DMS 273 treated with DMSO at 0.1 percent for 48 hours (cell line): ENCODE measurements around the gene YTHDF2.
"Not testable (repeated sequence)": the region's sequence is repeated elsewhere in the genome, so short reads cannot be mapped to it uniquely, and the experiment has no call there.

Source experiments
- DNase-seq: peaks from one replicate; lab custom pipeline; 2025; lab: John Stamatoyannopoulos, UW

Gene YTHDF2

DNA sequence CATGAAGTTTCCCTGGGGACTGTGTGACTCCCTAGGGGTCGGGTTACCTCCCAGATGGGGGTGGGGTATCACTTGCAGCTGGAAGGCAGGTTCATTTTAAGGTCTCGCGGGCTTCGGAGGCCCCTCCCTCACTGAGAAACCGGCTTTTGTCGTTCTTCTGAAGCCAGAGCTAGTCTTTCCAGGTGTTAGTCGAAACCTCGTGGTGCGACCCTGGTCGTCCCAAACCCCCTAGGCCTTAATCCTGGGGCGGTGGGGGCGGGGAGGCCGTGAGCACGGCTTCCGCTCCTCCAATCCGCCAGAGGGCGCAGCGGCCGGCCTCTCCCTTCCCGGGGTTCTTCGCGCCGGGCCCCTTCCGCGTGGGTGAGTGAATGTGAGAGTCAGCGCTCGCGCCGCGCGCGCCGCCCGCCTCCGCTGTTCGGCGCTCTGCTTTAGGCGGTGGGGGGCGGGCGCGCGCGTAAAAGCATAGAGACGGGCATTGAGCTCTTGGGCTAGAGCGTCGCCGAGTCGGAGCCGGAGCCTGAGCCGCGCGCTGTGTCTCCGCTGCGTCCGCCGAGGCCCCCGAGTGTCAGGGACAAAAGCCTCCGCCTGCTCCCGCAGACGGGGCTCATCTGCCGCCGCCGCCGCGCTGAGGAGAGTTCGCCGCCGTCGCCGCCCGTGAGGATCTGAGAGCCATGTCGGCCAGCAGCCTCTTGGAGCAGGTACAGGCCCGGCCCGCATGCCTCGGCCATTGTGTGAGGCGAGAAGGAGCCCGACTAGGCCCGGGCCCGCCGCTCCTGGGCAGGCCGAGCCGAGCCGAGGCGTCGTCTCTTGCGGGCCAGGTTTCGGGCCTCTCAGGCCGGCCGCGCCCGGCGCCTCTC lies at the start of gene YTHDF2:
Gene YTHDF2, plus strand, starts transcription at position 491 of the 857 bp plus-strand sequence. Its CDS starts 181 bp downstream, at position 672.
- peak; percentile 91 for DNase-seq

DNA sequence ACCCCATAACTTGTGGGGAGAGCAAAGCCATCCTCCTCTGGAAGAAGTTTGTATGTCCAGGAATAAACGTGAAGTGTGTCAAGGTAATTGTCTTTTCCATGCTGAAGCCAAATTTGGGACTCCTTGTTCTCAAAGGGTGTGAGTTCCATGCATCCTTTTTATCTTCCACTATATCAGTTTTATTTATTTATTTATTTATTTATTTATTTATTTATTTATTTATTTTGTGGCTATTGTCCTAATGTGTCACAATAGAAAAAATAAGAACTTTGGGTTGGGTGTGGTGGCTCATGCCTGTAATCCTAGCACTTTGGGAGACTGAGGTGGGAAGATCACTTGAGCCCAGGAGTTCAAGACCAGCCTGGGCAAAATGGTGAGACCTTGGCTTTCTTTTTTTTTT lies 45.1 kb upstream of the YTHDF2 start:
- not testable (repeated sequence) for DNase-seq

DNA sequence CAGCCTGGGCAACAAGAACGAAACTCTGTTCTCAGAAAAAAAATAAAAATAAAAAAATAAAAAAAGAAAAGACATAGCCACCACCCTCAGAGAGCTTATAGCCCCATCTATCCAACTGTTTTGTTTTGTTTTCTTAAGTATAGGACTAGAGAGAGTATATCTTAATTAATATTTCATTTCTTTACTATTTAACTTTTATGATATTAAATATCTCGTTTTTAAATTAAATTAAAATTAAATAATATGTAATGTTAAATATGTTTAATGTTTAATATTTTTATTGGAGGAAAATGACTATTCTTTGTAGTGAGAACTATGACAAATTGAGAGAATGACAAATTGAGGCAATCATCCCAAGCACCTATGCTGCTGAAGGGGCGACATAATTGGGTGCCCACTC lies 33.1 kb upstream of the YTHDF2 start:
- DNase-seq, result no peak

DNA sequence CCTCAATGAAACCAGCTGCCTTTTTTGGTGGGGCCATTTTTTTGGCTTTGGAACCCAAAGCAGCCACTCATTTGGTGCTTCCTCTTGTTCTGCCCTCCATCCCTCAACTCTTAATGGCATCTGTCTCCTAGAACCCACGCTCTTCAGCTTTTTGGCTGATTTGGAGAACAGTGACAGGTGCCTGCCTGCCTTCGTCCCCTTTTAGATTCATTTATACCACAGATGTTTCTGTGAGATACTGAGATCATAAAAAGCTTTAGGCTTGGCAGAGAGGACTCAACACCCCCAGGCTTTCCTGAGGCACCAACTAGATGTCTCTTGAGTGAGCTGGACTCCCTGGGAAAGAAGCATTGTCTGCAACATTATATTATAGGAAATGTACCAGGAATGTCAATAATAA lies 20.4 kb upstream of the YTHDF2 start:
- DNase-seq, result no peak

DNA sequence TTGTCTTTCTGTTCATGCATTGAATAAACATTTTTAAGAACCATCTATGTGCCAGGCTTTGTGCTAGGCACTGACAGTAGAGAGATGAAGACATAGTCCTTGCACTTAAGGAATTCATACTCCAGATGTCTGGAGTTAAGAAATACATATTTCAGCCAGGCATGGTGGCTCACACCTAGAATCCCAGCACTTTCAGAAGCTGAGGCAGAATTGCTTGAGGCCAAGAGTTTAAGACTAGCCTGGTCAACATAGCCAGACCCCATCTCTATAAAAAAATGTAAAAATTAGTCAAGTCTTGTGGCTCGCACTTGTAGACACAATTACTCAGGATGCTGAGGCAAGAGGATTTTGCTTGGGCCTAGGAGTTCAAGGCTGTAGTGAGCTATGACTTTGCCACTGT lies 18.6 kb upstream of the YTHDF2 start:
- no peak for DNase-seq

DNA sequence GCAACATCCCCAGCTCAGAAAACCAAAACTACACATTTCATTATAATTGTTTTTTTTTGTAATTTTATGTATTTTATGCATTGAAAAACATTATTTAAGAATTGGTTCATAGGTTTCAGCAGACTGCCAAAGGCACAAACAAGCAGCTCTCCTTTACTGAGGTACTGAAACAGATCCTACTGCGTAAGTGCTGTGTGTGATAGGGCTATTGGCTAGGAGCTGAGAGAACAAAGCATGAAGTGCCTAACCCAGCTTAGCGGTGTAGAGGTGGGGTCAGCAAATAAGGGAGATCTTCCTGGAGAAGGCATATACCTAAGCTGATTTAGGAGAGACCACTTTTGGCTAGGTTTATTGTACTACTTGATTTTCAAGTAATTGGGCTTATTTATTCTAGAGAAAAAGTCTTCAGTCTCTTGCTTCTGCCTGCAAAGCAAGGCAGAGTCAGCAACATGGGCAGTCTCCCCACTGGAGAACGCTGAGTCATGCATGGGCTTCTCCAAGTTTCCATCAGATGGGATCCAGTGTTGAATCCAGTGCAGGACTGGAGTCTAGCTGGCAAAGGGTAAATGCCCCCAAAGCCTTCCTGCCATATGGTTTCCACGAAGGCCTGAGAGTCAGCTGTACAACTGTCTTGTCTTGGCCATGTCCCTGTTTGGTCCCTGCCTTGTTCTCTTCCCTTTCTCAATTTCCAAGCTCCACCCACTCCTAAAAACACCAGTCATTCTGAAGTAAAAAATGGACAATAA lies 18.0 kb upstream of the YTHDF2 start:
- DNase-seq, result no peak

DNA sequence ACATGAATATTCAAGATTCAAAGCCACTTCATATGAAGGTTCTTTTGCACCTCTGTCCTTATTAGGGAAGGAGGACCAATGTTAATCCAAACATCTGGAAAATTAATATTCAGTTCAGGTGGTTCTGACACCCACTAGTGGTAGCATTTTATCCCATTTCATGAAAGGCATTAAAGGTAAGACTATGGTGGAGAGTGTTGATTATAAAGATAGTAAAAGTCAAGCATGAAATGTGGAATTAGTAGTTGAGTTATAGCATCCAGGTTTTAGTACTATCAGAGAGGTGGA lies 17.5 kb upstream of the YTHDF2 start:
- no peak for DNase-seq

DNA sequence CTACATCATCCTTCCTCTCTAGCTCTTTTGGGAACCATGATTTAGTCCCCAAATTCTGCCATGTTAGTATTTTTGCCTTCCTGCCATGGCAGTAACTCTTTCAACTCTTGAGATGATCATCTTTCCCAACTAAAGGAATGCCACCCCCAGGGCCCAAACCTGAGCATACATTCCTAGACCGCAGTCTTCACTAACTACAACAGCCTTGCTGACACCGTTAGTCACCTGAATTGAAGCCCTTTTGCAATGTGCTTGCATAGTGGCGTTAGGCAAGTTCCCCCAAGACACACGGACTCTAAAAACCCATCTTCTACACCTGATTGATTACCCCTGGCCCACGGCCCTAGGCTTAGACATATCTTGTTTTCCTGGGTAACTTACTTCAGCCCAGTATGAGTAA lies 16.4 kb upstream of the YTHDF2 start:
- DNase-seq, result no peak

DNA sequence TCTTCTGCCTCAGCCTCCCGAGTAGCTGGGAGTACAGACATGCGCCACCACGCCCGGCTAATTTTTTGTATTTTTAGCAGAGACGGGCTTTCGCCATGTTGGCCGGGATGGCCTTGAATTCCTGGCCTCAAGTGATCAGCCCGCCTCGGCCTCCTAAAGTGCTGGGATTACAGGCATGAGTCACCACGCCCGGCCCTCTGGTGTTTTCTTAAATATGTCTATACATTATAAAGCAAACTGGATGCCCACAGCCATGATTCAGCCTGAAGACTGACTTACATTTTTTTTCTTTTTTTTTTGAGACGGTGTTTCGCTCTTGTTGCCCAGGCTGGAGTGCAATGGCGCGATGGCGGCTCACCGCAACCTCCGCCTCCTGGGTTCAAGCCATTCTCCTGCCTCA lies 14.8 kb upstream of the YTHDF2 start:
- not testable (repeated sequence) for DNase-seq

DNA sequence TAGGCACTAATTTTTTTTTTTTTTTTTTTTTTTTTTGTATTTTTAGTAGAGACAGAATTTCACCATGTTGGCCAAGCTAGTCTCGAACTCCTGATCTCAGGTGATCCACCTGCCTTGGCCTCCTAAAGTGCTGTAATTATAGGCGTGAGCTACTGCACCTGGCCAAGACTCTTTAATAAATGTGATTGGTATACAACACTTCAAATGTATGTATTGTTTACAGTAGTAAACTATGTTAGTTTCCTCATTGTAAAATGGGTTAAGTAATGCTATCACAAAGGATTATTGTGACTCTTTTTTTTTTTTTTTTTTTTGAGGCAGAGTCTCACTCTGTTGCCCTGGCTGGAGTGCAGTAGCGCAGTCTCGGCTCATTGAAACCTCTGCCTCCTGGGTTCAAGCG lies 11.4 kb upstream of the YTHDF2 start:
- DNase-seq, result not testable (repeated sequence)

DNA sequence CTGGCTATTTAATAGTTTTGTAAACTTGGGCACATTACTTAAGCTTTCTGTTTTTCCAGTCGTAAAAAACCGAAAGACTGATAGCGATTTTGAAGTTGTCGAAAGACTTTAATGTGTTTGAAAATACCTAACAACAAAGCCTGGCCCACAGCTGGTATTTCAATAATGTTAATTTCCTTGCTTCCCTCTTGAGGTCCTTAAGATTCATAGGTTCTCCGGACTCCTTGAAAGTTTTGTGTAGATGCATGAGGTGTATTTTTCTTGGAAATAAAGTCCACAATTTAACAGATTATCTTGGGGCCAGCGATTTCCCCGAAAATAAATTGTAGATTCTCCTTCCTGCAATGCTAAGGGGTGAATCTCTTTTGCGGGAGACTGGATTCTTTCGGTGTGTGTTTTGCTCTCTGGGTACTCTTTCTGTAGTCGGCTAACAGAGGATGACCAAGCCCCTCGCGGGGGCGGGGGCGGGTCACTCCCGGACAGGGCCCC lies 735 bp upstream of the YTHDF2 start:
- DNase-seq, result no peak

DNA sequence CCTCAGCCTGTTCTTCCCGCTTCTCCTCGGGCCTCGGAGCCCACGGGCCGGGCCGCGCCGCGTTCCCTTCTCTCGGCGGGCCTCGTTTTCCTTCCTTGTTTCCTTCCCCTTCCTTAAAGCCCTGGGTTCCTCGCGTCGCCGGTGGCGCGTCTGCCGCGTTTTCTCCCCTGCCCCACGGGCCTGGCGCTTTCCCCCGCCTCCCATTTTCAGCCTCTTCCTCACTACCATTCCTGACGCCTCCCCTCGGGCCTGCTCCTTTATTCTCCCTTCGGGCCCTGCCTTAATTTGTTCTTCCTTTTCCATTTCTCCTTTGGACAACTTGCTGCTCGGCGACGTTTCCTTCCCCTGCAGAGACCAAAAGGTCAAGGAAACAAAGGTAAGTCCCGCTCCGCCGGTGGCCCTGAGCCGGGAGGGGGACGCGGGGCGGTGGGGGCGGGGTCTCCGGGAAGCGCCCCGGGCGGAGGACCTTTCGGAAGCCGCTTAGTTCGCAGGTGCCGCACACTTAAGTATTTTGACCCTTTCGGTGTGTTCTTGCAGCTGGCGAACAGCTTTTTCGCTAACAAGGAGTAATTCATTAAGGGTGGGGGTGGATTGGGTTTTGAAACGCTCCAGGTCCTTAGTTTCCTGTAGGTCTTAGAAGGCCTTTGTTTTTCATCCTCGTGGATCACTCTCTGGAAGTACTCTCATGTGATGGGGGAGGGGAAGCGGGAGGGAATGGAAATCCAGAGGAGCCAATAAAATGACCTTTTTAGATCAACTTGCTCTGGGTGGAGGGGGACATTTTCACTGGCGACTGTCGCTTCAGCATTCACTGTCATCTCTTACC lies 780 bp downstream of the YTHDF2 start:
- peak; percentile 41 for DNase-seq

DNA sequence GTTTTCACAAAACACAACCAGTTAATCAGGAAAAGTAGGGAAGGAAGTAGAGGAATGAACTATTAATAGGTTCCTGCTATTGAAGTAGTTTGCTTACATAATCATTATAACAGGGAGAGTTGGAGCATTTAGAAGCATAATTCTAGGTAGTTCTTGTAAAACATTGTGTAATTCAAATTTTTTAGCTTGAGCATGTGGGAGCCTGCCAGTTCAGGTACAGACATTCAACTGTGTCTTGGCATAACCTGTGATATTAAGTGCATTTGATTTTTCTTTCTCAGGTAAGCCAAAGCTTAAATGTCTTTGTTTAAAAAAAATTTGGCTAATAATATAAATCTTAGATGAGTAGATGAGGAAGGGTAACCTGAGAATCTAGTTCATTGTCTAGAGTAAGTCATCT lies 3.4 kb downstream of the YTHDF2 start:
- DNase-seq, result no peak

DNA sequence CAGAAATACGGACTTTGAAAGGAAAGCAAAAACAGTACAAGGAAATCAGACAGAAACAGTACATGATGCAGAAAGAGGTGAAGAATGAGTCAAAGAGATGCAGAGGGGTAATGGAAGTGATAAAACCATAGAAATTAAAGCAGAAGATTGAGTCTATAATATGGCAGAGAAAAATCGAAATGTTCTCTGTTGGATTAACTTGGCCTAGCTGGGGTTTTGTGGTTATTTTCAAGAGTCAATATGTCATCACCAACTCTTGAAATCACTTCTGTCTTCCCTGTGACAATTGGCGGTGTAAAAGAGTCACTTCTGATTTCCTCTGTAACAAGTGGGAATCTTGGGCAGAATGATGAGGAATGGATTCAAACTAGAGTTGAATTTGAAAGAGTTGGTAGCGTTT lies 7.4 kb downstream of the YTHDF2 start:
- no peak for DNase-seq

DNA sequence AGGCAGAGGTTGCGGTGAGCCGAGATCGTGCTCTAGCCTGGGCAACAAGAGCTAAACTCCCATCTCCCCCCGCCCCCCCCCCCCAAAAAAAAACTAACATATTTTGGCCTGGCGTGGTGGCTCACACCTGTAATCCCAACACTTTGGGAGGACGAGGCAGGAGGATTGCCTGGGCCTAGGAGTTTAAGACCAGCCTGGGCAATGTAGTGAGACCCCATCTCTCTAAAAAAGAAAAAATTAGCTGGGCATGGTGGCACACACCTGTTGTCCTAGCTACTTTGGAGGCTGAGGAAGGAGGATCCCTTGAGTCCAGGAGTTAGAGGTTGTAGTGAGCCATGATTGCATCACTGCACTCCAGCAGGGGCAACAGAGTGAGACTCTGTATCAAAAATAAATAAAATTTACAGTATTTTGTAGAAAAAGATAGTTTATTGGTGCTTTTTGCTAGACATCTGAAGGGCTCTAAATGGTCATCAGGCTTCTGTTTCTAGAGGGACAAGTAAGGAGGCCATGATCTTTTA lies 9.0 kb downstream of the YTHDF2 start:
- DNase-seq, result no peak

DNA sequence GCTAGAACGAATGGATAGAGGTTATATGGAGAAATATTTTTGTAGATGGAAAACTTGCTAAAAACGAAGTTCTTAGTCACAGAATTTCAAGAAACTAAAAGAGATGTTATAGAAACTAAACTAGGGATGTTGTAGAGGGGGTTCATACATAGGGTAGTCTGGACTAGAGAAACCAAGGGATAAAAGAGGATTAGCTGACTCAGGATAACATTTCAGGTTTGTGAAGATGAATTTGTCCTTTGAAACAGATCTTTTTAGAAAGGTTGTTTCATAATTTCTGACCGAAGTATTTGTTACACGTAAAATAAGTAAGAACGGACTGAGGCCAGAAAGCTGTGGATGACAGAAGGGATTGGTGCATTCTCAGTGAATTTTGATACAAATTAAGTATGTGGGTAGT lies 13.6 kb downstream of the YTHDF2 start:
- DNase-seq, result no peak

DNA sequence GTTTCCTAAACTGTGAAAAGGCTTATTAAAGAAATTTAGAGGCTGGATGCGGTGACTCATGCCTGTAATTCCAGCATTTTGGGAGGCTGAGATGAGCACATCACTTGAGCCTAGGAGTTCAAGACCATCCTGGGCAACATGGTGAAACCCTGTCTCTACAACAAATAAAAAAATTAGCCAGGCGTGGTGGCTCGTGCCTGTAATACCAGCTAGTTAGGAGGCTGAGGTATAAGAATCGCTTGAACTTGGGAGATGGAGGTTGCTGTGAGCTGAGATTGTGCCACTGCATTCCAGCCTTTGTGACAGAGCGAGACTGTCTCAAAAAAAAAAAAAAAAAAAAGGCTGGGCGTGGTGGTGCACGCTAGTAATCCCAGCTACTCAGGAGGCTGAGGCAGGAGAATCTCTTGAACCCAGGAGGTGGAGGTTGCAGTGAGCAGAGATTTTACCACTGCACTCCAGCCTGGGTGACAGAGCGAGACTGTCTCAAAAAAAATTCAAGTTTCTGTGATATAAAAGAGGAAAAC lies 14.1 kb downstream of the YTHDF2 start:
- DNase-seq, result not testable (repeated sequence)

DNA sequence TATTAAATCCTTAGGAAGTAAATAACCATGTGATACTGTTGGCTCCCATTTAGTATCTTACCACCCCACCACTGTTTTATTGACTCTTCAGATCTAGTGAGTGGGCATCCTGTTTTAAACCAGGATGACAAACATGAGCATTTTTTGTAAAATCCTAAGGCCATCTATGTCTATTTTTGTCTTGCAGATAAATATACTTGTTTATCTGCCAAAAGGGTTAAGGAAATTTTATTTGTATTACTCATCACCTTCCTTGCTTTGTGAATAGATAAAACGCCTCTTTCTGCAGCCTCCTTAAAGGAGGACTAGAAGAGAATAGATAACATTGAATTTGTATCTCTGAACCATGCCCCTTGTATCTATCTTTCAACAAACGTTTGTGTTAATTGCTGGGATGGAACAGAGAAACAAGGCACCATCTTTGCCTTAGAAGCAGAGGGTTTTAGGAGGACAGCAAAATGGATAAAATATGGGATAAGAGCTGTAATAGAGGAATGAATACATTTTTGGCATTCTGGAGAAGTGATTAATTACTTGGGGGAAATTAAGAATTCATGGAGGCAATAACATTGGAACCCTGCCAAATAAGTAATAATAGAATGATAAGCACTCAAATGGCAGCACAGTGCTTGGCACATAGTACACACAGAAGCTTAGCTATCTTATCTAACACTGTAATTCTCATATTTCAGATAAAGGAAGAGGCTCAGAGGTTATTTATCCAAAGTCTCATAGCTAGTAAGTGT lies 14.7 kb downstream of the YTHDF2 start:
- DNase-seq, result no peak

DNA sequence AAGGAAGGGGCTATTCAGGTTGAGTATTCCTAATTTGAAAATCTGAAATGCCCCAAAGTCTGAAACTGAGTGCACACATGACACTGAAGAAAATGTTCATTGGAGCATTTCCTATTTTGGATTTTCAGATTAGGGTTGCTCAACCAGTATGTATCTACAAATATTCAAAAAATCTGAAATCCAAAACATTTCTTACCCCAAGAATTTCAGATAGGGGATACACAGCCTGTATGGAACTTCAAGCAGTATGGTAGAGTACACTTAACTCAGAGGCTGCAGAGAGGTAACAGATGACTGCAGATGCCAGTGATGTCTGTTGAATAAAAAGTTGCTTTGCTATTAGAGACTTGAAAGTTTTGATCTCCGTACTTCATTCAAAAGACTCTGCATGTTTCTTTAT lies 19.0 kb downstream of the YTHDF2 start:
- no peak for DNase-seq

DNA sequence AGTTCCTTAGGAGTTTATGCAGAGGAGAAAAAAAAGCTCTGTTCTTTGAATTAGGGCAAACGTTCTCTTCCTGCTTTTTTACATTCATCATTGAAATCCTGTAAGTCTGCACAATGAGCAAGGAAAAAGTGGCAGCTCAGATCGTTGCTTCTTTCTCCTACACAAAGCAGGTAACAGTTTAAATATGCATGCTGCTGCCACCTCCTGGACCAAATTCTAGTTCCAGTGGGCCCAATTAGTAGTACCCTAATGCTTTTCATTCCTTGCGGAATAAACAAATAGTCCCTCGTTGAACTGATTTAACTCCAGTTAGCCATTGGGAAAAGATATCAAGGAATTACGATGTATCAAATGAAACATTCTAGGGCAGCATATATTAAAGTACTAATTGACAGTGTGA lies 20.1 kb downstream of the YTHDF2 start:
- no peak for DNase-seq

DNA sequence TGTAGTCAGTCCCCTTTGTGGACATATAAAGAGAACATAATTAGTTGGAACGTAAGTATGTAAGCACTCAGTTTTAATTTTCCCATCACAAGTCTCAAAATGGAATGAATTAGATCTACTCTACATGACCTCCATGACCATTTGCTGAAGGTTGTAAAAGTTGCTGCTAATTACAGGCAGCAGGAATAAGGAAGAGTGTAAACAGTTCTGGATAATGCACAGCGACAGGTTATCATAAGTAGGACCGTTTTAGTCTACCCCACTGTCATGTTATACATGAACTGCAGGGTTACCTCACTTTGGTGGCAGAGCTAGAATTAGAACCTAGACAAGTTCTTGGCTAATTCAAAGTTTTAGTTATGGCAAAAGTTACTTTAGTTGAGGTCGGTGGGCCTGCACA lies 21.7 kb downstream of the YTHDF2 start:
- no peak for DNase-seq
